GM19351 (cell line): ENCODE data around the gene SF1.

Experiments
- ATAC-seq: cut with Tn5 transposase; IDR thresholded peaks from one replicate; pipeline ENCODE4 v1.9.1; 2021; ENCODE audit warnings: mild to moderate bottlenecking, moderate library complexity; ENCODE audit not compliant: unreplicated experiment

SF1 gene

DNA sequence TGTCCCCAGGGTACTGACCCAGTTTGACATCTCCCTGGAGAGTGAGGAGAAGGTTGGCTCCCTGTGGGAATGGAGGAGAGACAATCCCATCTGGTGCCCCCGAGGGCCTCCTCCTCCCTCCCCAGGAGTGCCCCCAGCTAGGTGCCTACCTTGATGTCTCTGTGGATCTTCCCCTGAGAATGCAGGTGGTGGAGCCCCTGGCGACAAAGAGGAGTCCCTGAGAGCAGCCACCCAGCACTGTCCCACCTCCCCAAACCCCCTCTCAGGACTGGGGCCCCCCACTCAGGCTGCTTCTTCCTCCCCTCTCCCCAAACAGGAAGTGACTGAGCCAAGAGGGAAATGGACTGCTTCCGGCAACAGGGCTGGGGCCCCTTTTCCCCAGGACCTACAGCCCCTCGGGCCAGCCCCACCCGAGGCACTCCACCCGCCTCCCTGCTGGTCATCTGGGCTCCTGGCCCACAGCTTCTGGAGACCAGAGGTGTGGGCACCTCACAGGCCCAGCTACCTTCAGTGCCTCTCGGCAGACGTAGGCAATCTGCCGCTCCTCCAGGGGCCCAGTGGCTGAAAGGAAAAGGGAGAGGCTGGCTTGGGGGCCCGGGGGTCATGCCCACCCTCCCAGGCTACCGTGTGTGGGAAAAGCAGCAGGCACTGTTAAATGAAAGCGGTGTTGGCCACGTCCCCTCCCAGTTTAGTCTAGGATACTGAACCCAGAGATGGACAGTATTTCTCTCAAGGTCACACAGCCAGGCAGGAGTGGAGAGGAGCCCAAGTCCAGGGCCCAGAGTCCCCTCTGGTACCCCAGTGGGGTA is 23.4 kb upstream of the SF1 start:
- ATAC-seq = no peak

DNA sequence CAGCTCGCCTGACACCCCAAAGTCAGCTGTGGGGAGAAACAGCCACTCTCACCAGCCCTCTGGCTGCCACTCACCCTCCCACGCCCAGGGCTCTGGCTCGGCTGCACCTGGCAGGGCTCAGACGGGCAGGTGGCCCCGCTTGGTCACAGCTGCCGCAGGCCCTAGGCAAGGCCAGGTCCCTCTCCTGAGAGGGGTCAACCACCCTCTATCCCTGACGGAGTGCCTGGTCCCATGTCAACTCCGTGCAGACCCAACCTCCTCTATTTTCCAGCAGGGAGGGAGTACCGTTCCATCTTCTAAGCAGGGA is 22.8 kb upstream of the SF1 start:
- no peak for ATAC-seq

DNA sequence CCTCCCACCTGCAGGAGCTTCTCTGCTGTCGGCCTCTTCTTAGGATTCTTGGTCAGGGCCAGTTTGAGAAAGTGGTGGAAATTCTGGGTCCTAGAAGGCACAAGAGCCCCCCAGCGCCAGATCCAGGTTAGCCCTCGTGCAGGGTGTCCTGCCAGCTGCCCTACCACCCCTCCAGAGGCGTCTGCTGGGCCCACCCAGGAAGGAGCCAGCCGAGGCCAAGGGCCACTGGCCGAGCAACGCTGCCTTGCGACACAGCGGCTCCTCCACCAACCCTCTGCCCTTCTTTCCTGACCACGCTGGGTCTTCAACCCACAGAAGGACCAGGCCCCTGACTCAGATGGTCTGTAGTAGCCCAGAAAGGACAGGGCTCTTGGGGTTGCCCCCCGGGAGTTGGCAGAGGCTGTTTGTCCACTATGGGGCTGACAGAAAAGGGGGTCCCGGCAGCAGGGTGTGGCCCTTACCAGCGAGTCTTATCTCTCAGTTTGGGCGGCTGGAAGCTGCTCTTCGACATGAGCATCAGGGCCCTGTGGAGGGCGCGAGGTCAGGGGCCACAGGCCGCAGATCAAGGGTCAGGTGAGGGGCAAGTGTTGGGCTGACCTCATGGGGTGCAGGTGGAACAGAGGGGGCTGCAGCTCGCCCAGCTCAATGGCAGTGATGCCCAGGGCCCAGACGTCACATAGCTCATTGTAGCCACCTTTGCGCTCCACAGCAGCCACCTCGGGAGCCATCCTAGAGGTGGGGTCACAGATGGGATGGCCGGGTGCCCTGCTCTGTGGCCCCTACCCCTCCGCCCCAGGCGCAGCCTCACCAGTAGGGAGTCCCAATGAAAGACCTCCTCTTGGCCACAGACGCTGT is 22.2 kb upstream of the SF1 start:
- ATAC-seq = no peak

DNA sequence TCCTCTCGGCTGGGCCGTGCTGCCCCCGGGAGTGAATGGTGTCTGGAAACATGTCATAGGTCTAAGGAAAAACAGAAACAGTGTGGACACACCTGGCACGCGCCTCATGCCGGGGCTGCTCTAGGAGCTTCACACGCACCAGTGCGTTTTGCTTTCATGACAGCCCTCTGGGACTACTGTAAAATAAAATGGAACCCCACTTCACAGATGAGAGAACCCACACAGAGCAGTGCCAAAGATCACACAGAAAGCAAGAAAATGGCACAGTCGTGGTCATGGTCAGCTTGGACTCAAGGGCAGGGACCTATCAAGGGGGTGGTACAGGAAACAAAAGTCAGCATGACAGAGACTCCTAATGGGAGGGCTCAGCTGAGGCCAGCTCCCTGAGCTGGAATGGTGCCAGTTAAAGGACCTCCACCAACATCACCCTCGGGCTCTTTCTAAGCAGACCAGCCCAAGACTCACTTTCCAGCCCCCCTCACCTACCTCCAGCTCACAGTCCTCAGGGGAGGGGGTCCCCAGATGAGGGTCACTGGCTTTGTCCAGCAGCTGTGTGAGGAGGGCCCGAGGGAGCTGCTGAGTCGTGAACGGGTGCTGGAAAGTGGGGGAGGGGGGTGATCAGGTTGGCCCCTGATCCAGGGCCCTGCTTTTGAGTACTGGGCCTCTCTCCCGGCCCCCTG is 21.4 kb upstream of the SF1 start:
- ATAC-seq = no peak

DNA sequence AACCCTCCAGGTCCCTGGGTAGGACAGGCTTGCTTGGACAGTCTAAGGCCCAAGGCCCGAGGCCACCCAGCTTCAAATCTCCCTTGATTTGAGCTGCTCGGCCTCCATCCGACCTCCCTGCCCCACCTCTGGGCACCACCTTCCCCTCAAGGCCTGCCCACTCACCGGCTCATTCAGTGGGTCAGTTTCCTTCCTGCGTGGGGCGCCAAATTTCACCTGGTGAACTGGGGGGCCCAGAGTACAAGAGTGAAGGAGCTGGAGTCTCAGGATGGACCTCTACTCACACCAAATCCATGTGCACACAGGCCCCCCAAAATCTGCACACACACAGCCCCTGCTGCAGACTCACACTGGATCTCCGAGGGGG is 20.9 kb upstream of the SF1 start:
- no peak for ATAC-seq

DNA sequence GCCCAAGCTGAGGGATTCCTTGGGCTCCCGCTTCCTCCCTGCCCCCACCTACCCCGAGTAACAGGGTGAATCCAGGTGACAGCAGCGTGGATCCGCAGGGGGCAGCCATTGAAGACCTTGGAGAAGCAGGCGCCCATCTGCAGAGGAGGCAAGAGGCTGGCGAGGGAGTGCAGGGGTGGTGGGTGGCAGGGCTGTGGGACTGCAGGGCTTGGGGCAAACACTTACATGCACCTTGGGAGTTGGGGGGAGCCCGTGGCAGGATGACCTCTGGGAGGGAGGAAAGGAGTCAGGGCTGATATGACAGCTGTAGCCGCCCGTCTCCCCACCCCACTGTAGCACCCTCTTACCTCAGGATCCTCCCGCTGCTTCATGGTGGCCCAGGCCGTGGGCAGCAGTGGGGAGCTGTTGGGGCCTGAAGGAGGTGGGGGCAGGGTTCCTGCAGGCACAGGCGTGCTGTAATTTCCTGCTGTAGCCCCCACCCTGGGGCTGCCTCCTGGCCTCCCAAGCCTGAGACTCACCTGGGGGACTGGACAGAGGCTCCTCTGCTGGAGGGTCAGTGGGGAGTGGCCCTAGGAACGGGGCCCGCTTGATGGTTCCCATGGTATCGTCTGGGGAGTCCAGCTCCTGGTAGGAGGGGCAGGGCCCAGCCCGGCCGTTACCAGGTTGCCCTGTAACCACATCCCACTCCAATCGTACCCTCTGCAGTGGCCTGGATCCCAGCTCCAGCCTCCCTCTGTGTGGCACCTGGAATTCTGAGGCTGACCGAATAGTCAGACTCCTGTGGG is 18.6 kb upstream of the SF1 start:
- no peak for ATAC-seq

DNA sequence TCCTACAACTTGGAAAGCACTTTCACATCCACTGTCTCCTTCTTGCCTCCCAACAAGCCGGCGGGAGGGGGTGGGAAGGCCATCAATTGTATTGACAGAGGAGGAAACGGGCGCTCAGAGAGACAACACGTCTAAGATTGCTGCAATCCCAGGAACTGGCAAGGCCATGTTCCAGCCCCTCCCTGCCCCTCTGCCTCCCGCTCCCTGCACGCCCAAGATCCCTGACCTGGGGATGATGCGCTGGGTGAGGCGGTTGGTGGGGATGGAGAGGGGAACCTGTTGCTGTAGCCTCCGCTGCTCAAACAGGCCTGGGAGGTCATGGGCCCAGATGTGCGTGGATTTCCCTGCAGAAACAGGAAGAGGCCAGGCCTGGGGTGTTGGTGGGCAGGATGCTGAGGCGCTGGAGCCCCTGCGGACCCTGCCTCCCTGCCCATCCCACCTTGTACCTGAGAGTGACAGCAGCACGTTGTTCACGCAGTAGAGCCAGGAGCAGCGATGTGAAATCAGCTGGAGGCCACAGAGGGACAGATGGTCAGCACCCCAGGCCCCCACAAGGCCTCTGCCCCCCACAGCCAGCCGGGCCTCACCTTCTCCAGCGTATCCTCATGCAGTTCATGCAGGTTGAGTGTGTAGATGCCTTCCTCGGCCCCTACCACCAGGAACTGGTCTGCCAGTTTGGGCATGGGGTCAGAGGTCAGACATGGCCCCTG is 17.9 kb upstream of the SF1 start:
- no peak for ATAC-seq

DNA sequence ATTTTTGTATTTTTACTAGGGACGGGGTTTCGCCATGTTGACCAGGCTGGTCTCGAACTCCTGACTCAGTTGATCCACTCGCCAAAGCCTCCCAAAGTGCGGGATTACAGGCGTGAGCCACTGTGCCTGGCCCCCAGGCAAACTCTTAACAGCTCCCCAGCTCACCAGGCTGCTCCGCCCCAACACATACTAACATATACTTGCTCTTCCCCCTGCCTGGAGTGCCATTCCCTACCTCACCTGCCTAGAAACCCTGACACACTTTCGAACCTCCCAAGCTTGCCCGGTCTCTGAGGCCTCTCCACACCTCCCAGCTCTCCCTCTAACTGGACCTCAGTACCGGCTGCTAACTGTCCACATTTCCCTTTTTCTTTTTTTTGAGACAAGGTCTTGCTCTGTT is 16.2 kb upstream of the SF1 start:
- no peak for ATAC-seq

DNA sequence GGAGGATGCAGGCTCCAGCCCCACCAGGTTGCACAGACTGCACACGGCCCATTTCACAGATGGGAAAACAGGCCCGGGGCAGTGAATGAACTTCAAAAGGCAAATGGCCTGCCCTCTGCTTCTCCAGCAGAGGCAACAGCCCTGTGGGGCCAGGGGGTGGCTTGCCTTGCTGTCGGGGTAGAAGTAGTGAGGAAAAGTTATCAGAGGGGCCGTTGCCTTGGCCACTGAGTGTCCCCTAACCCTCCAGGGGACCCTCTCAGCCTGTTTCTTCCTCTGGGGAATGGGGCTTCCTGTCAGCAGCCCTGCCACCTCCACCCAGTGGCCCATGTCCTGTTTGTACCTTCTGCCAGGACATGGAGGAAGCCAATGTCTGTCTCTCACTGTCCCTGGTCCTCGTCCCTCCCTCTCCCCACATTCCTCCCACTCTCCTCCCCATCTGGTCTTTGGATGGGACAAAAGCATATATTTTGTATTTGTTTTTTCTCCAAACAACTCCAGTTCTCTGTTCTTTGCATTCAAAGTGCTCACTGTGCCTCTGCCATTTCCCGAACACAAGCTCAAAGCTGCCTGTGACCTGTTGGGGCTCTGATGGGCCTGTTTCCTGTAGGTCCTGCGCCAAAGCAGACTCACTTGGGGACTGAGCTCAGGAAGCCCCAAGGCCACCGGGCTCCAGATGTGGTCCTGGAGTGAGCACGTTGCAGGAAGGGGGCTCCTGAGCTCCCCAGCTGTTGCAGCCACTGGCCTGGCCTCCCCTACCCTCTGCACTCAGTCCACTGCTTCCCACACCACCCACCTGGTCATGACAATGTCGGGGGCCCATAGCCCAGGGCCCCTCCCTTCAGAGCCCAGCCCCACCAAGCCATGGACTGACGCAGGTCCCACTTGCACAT is 15.2 kb upstream of the SF1 start:
- ATAC-seq = no peak

DNA sequence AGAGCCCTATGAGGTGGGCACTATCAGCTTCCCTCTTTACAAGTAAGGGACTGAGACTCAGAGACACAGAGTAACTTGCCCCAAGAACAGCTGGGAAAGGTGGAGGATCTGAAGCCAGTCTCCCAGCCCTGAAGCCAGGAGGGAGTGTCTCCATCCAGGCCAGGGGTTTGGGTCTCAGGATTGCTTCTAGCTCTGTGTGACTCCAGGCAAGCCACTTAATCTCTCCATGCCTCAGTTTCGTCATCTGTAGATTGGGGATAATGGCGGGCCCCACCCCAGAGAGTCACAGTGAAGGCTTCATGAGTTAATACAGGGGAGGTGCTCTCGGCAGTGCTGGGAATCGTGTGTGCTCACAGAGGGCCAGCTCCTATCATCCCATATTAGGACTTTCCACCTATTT is 14.1 kb upstream of the SF1 start:
- no peak for ATAC-seq

DNA sequence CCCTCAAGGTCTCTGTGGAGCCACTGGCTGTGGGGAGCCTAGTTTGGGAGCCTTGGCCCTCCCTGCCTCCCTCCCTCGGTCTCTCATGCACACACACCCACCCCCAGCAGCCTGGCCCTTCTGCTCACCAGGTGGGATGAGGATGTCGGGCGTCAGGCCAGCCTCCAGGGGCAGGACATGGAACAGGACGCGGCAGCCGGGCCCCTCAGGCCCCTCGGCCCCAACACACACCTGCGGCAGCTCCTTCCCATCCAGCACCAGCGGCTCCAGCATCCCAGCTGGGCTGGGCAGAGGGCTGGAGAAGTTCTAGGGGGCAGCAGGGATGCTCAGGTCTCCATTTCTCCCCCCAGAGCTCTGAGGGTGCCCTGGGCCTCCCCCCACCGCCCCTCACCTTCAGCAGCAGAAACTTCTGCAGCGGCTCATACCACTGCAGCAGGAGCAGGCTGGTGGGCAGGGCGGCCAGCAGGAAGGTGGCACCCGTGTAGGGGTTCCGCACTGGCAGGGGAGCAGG is 13.5 kb upstream of the SF1 start:
- ATAC-seq = no peak

DNA sequence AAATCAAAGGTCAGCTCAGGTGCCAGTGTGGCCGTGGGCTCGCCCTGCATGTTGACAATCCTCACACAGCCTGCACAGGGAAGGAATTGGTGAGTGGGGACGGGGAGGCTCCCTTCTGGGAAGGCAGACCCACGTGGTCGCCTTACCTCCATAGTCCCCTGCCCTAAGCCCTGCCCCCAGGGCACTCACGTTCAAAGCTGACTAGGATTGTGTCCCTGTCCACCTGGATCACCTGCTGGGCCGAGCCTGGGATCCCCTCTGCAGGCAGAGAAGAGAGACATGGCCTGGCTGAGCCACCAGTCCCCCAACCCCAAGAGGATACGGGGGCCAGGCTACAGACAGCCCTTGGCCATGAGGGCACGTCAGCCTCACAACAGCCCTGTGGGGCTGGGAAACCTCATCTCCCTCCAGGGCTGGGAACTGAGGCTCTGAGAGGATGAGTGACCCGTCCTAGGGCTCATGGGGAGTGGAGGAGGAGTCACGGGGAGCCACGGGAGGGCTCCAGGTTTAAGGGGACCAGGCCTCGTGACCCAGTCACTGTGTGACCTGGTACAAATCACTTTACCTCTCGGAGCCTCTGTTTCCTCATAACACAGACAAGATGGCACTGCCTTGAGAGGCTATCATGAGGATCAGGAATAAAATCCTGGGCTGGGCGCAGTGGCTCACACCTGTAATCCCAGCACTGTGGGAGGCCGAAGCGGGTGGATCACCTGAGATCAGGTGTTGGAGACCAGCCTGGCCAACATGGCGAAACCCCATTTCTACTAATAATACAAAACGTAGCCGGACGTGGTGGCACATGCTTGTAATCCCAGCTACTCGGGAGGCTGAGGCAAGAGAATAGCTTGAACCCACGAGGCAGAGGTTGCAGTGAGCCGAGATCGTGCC is 12.1 kb upstream of the SF1 start:
- ATAC-seq = no peak

DNA sequence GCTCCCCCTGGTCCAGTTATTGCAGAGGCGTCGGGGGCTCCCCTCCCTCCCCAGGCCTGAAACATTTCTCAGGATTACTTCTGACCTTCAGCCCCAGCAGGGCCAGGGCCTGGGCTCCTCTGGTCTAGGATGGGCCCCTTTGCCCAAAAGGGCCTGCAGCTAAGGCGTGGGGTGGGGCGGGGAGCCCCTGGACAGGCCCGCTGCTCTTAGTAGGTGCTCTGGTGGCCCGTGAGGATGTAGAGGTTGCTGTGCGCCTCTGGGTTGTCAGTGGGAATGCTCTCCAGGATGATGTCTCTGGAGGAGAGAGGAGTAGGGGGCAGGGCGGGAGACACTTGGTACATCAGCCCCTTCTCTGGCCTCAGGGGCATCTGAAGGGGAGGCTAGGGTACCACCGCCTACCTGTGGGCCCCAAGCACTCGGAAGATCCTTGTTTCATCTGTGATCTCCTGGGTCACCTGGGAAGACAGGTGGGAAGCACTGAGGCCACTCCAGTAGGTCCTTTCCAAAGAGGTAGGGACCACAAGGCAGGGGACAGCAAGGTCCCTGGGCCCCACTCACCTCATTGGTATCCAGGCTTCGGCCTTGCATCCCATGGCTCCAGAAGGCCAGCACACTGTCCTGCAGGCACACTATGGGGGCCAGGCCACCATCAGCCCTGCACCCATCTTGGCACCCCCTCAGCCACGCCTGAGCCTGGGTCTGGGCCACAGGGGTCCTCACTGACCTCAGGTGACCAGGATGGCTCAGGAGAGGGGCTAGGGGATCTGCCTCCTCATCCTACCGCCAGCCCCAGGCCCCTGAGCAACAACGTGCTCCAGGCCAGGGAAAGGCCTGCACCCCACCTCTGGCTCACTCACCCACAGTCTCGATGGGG is 11.2 kb upstream of the SF1 start:
- ATAC-seq = no peak

DNA sequence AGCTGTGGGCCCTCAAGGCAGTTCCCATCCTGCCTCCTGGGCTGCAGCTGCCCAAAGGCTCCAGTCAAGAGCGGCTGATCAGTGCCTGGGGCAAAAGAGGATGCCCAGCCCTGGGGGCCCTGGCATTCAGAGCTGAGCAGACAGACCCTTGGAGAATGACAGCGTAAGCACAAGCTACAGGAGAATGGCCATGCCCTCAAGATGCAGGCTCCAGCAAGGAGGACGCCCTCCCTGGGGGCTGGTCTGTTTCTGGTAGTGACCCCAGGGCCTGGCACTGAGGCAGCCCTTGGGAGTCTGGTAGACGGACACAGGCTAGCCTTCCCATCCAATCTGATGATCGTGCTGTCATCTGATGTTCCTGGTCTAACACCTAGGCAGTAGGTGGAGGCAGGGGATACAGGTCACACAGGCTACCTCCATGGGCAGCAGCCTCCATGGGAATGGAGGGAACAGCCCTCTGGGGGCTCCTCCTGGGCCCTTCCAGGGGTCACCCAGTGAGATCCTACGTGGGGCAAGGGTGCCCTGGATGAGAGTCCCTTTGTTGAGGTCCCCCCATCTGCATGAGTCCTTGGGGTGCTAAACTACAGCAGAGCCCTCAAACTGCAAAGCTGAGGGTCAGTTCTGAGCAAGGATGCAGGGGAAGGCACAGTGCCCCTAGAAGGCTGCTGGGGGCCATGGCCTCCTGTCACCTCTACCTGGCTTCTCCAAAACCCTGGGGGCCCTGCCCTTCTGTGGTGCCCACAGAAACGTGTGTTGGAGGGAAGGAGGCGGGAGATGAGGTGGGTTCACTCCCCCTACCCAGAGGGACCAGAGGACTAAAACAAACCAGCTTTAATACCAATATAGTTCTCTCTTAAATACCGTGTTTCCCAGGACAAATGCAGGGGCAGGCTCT is 10.2 kb upstream of the SF1 start:
- ATAC-seq = no peak

DNA sequence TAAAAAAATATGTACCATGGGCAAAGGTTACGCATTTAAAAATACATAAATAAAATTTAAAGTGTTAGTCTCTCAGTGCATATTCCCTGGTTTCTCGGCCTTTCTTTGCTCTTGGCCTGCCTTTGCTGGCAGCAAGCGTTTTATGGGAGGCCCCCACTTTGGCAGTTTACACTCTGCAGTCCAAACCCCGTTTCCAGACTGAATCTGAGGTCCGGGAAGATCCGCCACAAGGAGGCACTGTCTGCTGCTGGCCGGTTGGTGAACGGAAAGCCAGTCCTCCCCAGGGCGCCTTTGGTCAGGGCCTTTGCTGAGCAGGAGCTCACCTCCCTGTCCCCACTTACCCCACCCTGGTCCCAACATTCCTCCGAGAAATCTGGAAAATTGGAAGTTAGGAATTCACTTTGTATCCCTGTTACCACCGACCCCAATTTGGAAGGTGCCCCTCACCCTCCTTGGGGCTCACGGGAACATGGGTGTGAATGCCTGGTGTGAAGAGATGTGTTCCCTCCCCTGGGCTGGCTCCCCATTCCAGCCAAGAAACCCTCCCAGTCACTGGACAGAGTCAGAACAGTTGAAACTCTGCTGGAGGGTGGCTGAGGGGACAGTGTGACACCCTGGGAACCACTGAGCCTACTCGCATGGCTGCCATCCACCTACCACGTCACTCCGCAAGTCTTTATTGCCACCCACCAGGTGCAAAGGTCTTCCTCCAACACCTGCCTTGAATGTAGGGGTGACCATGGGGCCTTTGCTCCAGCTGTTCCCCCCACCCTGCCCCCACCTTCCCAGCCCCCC is 9.4 kb upstream of the SF1 start:
- no peak for ATAC-seq

DNA sequence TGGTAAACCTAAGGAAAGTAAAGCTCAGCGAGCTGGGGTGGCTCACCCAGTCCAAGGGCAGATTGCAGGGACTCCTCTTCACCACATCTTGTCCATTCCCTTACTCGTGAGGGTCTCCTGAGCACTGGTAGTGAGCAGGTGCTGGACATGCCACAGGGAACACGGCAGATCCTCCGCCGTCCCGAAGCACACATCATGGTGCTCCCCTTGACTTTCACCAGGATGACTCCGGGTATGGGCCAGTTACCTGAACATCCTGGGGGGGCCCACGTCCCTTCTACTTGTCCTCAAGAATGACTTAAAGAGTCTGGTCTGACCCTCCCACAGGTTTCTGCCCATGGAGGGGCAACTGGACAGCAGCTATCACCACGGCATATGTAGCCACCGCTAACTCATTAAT is 8.0 kb upstream of the SF1 start:
- ATAC-seq = no peak
